Progenitor cell of endocrine pancreas (in vitro differentiated cells): ENCODE measurements around the gene TMEM236. TPM values are rescaled to one million over a fixed set of nuclear protein-coding genes. Genes with fewer than 3 reads are reported as not detected.

Experiments
- DNase-seq: peaks from one replicate; pipeline ENCODE4 v3.0.0; 2021; ENCODE audit warnings: low spot score; ENCODE audit not compliant: unreplicated experiment
- H3K27ac Mint-ChIP-seq: 2 replicates; pipeline ENCODE4 v1.8.0; 2021; ENCODE audit warnings: mild to moderate bottlenecking, moderate library complexity, mixed read lengths
- H3K27me3 Mint-ChIP-seq: 2 replicates; pipeline ENCODE4 v1.8.0; 2021; ENCODE audit warnings: mixed read lengths
- H3K36me3 Mint-ChIP-seq: 2 replicates; pipeline ENCODE4 v1.8.0; 2022; ENCODE audit warnings: mixed read lengths; ENCODE audit not compliant: insufficient read depth
- H3K4me1 Mint-ChIP-seq: 2 replicates; pipeline ENCODE4 v1.8.0; 2021; ENCODE audit warnings: low read depth, mixed read lengths
- H3K4me3 Mint-ChIP-seq: 2 replicates; pipeline ENCODE4 v1.8.0; 2021; ENCODE audit warnings: low read depth, mild to moderate bottlenecking, moderate library complexity, mixed read lengths
- H3K9me3 Mint-ChIP-seq: 2 replicates; pipeline ENCODE4 v1.8.0; 2021; ENCODE audit warnings: low read depth, mixed read lengths
- total RNA-seq: library from RNA; stranded (reverse); gene quantifications from 2 replicates; pipeline ENCODE4 v1.2.1, GENCODE V29; 2021
- TF ChIP-seq, protein P1 (sequence below): fragments of 200-600 bp; sonication (generic); IDR thresholded peaks from one replicate; pipeline ENCODE4 v1.5.0; 2021; ENCODE audit warnings: antibody characterized with exemption, mild to moderate bottlenecking; ENCODE audit not compliant: unreplicated experiment

TMEM236 gene
- total RNA-seq, 1 donor from 2014 or later: 0.07 TPM

DNA sequence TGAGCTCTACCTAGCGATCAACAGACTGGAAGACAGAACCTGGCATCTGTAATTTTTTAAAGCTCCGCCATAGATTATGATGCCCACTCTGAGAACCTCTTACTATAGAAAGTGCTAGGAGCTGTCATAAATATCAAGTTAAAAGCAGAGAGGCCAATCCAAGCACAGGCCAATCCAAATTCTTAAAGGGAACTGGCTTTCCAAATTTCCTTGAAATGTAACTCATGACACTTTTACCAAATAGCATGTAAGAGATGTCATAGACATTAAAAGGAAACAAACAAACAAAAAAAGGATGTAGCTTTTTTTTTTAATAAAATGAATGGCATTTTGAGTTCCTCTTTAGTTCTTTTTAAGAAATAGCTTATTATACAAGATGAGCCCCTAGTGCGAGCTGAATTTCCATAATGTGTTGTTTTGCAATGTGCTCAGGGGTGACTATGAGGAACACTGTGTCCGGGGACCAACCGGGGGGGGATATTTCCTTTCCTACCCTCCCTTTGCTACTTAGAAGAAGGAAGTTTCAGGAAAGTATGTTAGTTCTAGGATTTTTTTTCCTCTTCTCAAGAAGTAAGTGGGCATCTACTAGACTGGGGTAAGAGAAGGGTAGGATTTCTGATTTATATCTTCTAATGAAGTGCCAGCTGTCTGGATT, 33.4 kb downstream of the TMEM236 start:
- H3K9me3 Mint-ChIP-seq: no peaks in the 10 kb centered on the region
- H3K4me3 Mint-ChIP-seq: no peak overlapping the region
- no peak for DNase-seq
- no peaks in the 10 kb centered on the region for H3K36me3 Mint-ChIP-seq
- no peak overlapping the region for H3K27ac Mint-ChIP-seq
- H3K27me3 Mint-ChIP-seq: peaks cover 73% of the 10 kb centered on the region
- no peaks in the 10 kb centered on the region for H3K4me1 Mint-ChIP-seq
- TF ChIP-seq, protein P1, sequence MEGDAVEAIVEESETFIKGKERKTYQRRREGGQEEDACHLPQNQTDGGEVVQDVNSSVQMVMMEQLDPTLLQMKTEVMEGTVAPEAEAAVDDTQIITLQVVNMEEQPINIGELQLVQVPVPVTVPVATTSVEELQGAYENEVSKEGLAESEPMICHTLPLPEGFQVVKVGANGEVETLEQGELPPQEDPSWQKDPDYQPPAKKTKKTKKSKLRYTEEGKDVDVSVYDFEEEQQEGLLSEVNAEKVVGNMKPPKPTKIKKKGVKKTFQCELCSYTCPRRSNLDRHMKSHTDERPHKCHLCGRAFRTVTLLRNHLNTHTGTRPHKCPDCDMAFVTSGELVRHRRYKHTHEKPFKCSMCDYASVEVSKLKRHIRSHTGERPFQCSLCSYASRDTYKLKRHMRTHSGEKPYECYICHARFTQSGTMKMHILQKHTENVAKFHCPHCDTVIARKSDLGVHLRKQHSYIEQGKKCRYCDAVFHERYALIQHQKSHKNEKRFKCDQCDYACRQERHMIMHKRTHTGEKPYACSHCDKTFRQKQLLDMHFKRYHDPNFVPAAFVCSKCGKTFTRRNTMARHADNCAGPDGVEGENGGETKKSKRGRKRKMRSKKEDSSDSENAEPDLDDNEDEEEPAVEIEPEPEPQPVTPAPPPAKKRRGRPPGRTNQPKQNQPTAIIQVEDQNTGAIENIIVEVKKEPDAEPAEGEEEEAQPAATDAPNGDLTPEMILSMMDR: no peak

DNA sequence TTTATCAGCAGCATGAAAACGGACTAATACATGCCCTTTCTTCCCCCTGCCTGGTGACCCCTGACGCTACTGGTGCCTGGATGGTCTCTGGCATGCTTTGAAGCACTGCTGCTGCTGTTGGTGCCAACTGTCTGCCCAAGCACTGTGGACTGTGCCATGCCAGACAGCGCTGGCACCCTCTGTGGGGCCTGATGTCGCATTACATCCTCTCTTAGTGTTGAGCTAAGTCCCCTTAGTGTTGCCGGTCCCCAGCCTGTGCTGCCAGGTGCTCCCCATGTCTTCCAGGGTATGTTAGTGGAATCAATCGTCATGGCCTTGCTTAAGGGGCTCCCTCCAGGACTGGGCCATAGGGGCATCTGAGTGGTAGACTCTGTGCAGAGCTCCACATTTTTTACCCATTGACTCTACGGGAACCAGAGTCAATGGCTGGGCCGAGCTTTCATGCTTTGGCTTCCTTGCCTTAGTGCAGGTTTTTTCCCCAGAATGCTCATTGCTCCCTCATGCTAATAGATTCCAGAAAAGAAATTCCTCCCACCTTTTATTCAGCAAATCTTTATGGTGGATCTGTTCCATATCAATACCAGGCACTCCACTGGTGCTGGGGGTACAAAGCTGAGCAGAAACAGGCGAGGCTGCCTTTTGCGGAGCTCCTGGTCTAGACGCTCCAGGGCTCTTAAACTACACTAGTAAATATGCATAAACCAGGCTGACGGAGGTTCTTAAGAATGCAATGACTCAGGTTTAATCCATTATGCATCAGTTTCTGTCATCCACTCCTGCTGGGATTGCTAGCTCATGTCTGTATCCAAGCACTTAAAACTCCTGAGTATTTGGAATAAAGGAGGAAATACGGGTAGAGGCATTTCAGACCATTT, 35.3 kb downstream of the TMEM236 start:
- no peaks in the 10 kb centered on the region for H3K36me3 Mint-ChIP-seq
- DNase-seq: no peak
- H3K9me3 Mint-ChIP-seq: no peaks in the 10 kb centered on the region
- no peak overlapping the region for H3K27ac Mint-ChIP-seq
- no peak overlapping the region for H3K4me3 Mint-ChIP-seq
- H3K4me1 Mint-ChIP-seq: peaks cover 3% of the 10 kb centered on the region
- H3K27me3 Mint-ChIP-seq: peaks cover 84% of the 10 kb centered on the region
- TF ChIP-seq, protein P1: no peak

DNA sequence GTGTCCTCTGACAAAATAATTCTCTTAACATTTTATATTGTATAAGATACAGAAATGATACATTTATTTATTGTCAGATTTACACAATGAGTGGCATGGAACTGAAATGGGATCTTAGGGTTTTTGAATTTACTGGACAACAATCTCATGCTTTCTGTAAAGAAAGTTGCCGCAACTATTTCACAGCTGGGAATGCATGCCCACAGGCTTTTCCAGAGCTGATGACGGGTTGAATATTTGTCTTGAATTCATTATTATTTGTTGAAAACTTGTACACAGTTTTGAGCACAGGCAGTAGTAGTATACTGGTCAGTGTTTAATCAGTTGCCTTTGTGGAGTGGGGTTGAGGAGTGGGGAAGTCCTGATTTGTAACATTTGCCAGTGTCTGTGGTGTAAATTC, 36.6 kb downstream of the TMEM236 start:
- no peak overlapping the region for H3K4me3 Mint-ChIP-seq
- no peak overlapping the region for H3K27ac Mint-ChIP-seq
- peaks cover 81% of the 10 kb centered on the region for H3K27me3 Mint-ChIP-seq
- TF ChIP-seq, protein P1: no peak
- H3K4me1 Mint-ChIP-seq: peaks cover 3% of the 10 kb centered on the region
- no peaks in the 10 kb centered on the region for H3K36me3 Mint-ChIP-seq
- H3K9me3 Mint-ChIP-seq: no peaks in the 10 kb centered on the region
- DNase-seq: no peak

DNA sequence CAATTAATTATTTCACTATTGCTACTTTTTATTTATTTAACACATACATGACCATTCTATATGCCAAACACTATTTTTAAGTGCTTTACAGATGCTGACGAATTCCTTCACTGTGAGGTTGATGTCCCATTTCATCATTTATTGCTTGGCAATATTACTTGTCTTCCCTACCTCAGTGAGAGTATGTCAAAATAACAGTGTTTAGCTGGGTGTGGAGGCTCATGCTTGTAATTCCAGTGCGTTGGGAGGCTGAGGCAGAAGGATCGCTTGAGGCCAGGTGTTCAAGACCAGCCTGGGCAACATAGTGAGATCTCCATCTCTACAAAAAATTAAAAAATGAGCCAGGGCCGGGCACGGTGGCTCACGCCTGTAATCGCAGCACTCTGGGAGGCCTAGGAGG, 37.4 kb downstream of the TMEM236 start:
- TF ChIP-seq, protein P1: no peak
- Mint-ChIP-seq H3K9me3 (no peaks in the 10 kb centered on the region), H3K4me3 (no peak overlapping the region), H3K4me1 (peaks cover 7% of the 10 kb centered on the region), H3K36me3 (no peaks in the 10 kb centered on the region), H3K27me3 (peaks cover 78% of the 10 kb centered on the region), H3K27ac (no peak overlapping the region)
- no peak for DNase-seq

DNA sequence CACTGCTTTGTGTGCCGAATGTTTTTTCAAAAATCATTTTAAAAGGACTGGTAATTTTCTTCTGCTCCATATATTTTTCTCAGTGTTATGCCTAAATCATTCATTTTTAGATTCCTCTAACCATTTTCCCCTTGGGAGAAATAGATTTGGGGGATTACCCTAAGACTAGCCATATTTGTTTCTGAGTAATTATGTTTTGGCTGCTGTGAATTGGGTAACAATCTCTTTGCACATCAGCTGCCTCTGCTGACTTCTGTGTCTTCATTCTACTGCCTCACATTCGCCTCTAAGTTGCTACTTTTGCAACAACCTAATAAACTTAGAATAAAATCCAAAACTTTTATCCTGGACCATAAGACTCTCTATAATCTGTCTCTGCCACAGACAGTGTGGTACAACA, 38.6 kb downstream of the TMEM236 start:
- Mint-ChIP-seq H3K27me3 (peaks cover 77% of the 10 kb centered on the region), H3K36me3 (no peaks in the 10 kb centered on the region), H3K27ac (no peak overlapping the region), H3K9me3 (no peaks in the 10 kb centered on the region), H3K4me3 (no peak overlapping the region), H3K4me1 (peaks cover 10% of the 10 kb centered on the region)
- TF ChIP-seq, protein P1: no peak
- DNase-seq: no peak
